ENCODE results near the gene FUBP3.
"Not testable (repeated sequence)": the region's sequence is repeated elsewhere in the genome, so short reads cannot be mapped to it uniquely, and the experiment has no call there.

FUBP3 gene

GRCh38 chr9:130556396-130557076, 22.8 kb upstream of the FUBP3 start:
- no peak for DNase-seq (ENCODE audit: low read depth in 2 of 2)

GRCh38 chr9:130557077-130557468, 22.3 kb upstream of the FUBP3 start:
- no peak for DNase-seq (ENCODE audit: low read depth in 2 of 2)

GRCh38 chr9:130561056-130561455, 18.3 kb upstream of the FUBP3 start:
- no peak for DNase-seq (ENCODE audit: low read depth in 2 of 2)

- not testable (repeated sequence) for DNase-seq (ENCODE audit: low read depth in 2 of 2)
Observed at GRCh38 chr9:130562525-130562924, 16.9 kb upstream of the FUBP3 start.

- DNase-seq (ENCODE audit: low read depth in 2 of 2) = no peak
Observed at GRCh38 chr9:130563797-130564196, 15.6 kb upstream of the FUBP3 start.

- no peak for DNase-seq (ENCODE audit: low read depth in 2 of 2)
Observed at GRCh38 chr9:130565792-130566191, 13.6 kb upstream of the FUBP3 start.

GRCh38 chr9:130570208-130570607, 9.2 kb upstream of the FUBP3 start:
- DNase-seq (ENCODE audit: low read depth in 2 of 2) = no peak

- DNase-seq (ENCODE audit: low read depth in 2 of 2) = no peak
Observed at GRCh38 chr9:130575514-130575913, 3.9 kb upstream of the FUBP3 start.

GRCh38 chr9:130576176-130576575, 3.2 kb upstream of the FUBP3 start:
- no peak for DNase-seq (ENCODE audit: low read depth in 2 of 2)

GRCh38 chr9:130579738-130580463, 524 bp downstream of the FUBP3 start:
- DNase-seq (ENCODE audit: low read depth in 2 of 2) = no peak

GRCh38 chr9:130581766-130582165, 2.4 kb downstream of the FUBP3 start:
- no peak for DNase-seq (ENCODE audit: low read depth in 2 of 2)

- DNase-seq (ENCODE audit: low read depth in 2 of 2) = no peak
Observed at GRCh38 chr9:130583271-130583670, 3.9 kb downstream of the FUBP3 start.

GRCh38 chr9:130587921-130588320, 8.5 kb downstream of the FUBP3 start:
- DNase-seq (ENCODE audit: low read depth in 2 of 2) = no peak

- DNase-seq (ENCODE audit: low read depth in 2 of 2) = no peak
Observed at GRCh38 chr9:130588416-130588815, 9.0 kb downstream of the FUBP3 start.

- DNase-seq (ENCODE audit: low read depth in 2 of 2) = no peak
Observed at GRCh38 chr9:130589754-130590153, 10.4 kb downstream of the FUBP3 start.

GRCh38 chr9:130590305-130590704, 10.9 kb downstream of the FUBP3 start:
- DNase-seq (ENCODE audit: low read depth in 2 of 2) = no peak

GRCh38 chr9:130593020-130593419, 13.6 kb downstream of the FUBP3 start:
- DNase-seq (ENCODE audit: low read depth in 2 of 2) = no peak

- DNase-seq (ENCODE audit: low read depth in 2 of 2) = no peak
Observed at GRCh38 chr9:130597228-130597627, 17.9 kb downstream of the FUBP3 start.

GRCh38 chr9:130598188-130598587, 18.8 kb downstream of the FUBP3 start:
- no peak for DNase-seq (ENCODE audit: low read depth in 2 of 2)

GRCh38 chr9:130599625-130600024, 20.2 kb downstream of the FUBP3 start:
- DNase-seq (ENCODE audit: low read depth in 2 of 2) = no peak

- no peak for DNase-seq (ENCODE audit: low read depth in 2 of 2)
Observed at GRCh38 chr9:130601100-130601499, 21.7 kb downstream of the FUBP3 start.

GRCh38 chr9:130604295-130604694, 24.9 kb downstream of the FUBP3 start:
- no peak for DNase-seq (ENCODE audit: low read depth in 2 of 2)

GRCh38 chr9:130606887-130607600, 27.7 kb downstream of the FUBP3 start:
- DNase-seq (ENCODE audit: low read depth in 2 of 2) = no peak

All from stimulated activated CD4-positive, alpha-beta T cell treated with anti-CD3 and anti-CD28 coated beads, Interleukin-1b, Interleukin-23, amount 100 ng/mL, for 1 hour (primary cell).